H1 (cell line): ENCODE measurements around the gene CEMIP2. TPM values are rescaled to one million over a fixed set of nuclear protein-coding genes. Genes with fewer than 3 reads are reported as not detected.

Experiments used
- PHF8 ChIP-seq: fragments of 200-600 bp; sonication (generic); conservative IDR thresholded peaks from 2 replicates; pipeline ENCODE4 v1.7.1; 2012; ENCODE audit warnings: low read depth, mild to moderate bottlenecking, inconsistent platforms, low read length, moderate library complexity
- RAD21 ChIP-seq, 2 experiments: IDR thresholded peaks in 1 of 2; conservative IDR thresholded peaks in 1 of 2; 2 replicates each; pipeline ENCODE4 v1.6.1; 2011; ENCODE audit warnings: low read depth in 2 of 2, low read length in 2 of 2, improper control_type of control experiment in 1 of 2, inconsistent platforms in 1 of 2, mild to moderate bottlenecking in 1 of 2, moderate library complexity in 1 of 2
- RFX5 ChIP-seq: IDR thresholded peaks from 2 replicates; pipeline ENCODE4 v1.6.1; 2011; ENCODE audit warnings: low read depth, low read length, improper control_type of control experiment, borderline replicate concordance
- polyA plus RNA-seq, 7 experiments: library from polyadenylated mRNA; depleted of rRNA in 3 of 7; stranded (reverse) in 5 of 7; unstranded in 2 of 7; fragments of >200 nt in 5 of 7; fragments of 200-250 nt in 2 of 7; gene quantifications; 1 replicate in 5 of 7; 2 replicates in 1 of 7; 4 replicates in 1 of 7; pipeline versions ENCODE4 v1.2.1 to v1.2.3, GENCODE V29; 2011 to 2013; ENCODE audit warnings: missing spikeins in 2 of 7, mixed read lengths in 2 of 7
- total RNA-seq: library from RNA; stranded (reverse); fragmentation: NEBNext Ultra II Directional; extraction: Animal tissue kit (Norgen Biotek cat#: 25700); gene quantifications from 2 replicates; pipeline ENCODE4 v1.2.1, GENCODE V29; 2021
- TF ChIP-seq, protein P1 (sequence below): IDR thresholded peaks from 2 replicates; pipeline ENCODE4 v1.6.1; 2012; ENCODE audit warnings: low read length, inconsistent platforms

CEMIP2 gene
- total and polyA plus RNA-seq, 2 of the 8 experiments (the other 6 are each of a cell fraction or from before 2014, with no cell fraction given): 25.2 to 52.1 TPM

DNA sequence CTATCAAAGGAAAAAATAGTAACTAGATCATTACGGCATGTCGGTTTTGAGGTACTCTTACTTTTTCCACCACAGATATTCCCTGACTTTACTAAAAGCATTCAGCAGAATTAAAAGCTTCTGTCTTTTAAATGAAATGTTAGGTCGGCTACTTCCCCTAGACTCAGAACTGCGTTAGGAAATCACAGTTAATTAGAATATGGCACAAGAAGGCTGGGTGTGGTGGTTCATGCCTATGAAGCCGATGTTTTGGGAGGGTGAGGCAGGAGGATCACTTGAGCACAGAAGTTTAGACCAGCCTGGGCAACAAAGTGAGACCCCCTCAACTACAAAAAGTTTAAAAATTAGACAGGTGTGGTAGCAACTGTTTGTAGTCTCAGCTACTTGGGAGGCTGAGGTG lies 24.4 kb downstream of the CEMIP2 start (continued):
- TF ChIP-seq RAD21 (IDR thresholded peaks at IDR 0.05 in 1 of 2, conservative IDR thresholded peaks at IDR 0.05 in 1 of 2; ENCODE audit: low read depth in 2 of 2, low read length in 2 of 2) (no peak), RFX5 (no peak), PHF8 (no peak)
- TF ChIP-seq, protein P1, sequence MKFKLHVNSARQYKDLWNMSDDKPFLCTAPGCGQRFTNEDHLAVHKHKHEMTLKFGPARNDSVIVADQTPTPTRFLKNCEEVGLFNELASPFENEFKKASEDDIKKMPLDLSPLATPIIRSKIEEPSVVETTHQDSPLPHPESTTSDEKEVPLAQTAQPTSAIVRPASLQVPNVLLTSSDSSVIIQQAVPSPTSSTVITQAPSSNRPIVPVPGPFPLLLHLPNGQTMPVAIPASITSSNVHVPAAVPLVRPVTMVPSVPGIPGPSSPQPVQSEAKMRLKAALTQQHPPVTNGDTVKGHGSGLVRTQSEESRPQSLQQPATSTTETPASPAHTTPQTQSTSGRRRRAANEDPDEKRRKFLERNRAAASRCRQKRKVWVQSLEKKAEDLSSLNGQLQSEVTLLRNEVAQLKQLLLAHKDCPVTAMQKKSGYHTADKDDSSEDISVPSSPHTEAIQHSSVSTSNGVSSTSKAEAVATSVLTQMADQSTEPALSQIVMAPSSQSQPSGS: no peak
